Measurements from ENCODE around the gene GDNF. TPM values are rescaled to one million over a fixed set of nuclear protein-coding genes. Genes with fewer than 3 reads are reported as not detected.

GDNF gene
- total and polyA plus RNA-seq, 2 experiments from 2014 or later, result 0.13 to 0.17 TPM

- H4K20me1 ChIP-seq (replicated peaks; ENCODE audit: insufficient read depth), result no peaks in the 10 kb centered on the region
- no peak for ATAC-seq
- H3K9me2 ChIP-seq (ENCODE audit: insufficient read depth), result peaks cover 10% of the 10 kb centered on the region; the same call in 1 of the 2 replicates
- H3F3A ChIP-seq (replicated peaks; ENCODE audit: low read depth), result no peaks in the 10 kb centered on the region
- TF ChIP-seq CTCF (conservative IDR thresholded peaks at IDR 0.05; ENCODE audit: low read depth in 2 of 2) (peak in 1 of 2 experiments; percentile 18; a peak in 1 of 4 replicates), ZNF331 (CRISPR knock-in tag; IDR thresholded peaks at IDR 0.05; ENCODE audit: low read depth) (no peak)
- Mint-ChIP-seq H3K4me1 (no peaks in the 10 kb centered on the region), H3K27ac (no peak overlapping the region), H3K4me3 (no peak overlapping the region), H3K9me3 (peaks cover 22% of the 10 kb centered on the region), H3K27me3 (ENCODE audit: insufficient read depth, low read depth, poor library complexity) (peaks cover 2% of the 10 kb centered on the region), H3K36me3 (ENCODE audit: low read depth) (peaks cover 16% of the 10 kb centered on the region; the same call in 2 of the 3 replicates)
- H3K4me1 ChIP-seq (ENCODE audit: insufficient read depth), result no peaks in the 10 kb centered on the region
- no peak for DNase-seq (ENCODE audit: low spot score)
- H3K79me2 ChIP-seq (replicated peaks; ENCODE audit: insufficient read depth), result no peaks in the 10 kb centered on the region
- no peak overlapping the region for H3K4me2 ChIP-seq
- H3K36me3 ChIP-seq (ENCODE audit: insufficient read depth), result no peaks in the 10 kb centered on the region
- H3K27me3 ChIP-seq (ENCODE audit: insufficient read depth), result no peaks in the 10 kb centered on the region
- H3K4me3 ChIP-seq, result no peak overlapping the region
- H3K27ac ChIP-seq (ENCODE audit: low read depth), result no peak overlapping the region
- H2AFZ ChIP-seq, result peak overlapping the region; percentile 63; the same call in 1 of the 2 replicates
These were observed 68.6 kb downstream of the GDNF start for GRCh38 chr5:37771203-37771611.

- Mint-ChIP-seq H3K4me3 (no peak overlapping the region), H3K27ac (no peak overlapping the region), H3K4me1 (no peaks in the 10 kb centered on the region), H3K36me3 (ENCODE audit: low read depth) (peaks cover 13% of the 10 kb centered on the region; the same call in 2 of the 3 replicates), H3K9me3 (peaks cover 18% of the 10 kb centered on the region), H3K27me3 (ENCODE audit: insufficient read depth, low read depth, poor library complexity) (peaks cover 2% of the 10 kb centered on the region)
- Histone ChIP-seq H3F3A (replicated peaks; ENCODE audit: low read depth) (no peaks in the 10 kb centered on the region), H3K36me3 (ENCODE audit: insufficient read depth) (no peaks in the 10 kb centered on the region), H3K4me2 (no peak overlapping the region), H3K4me1 (ENCODE audit: insufficient read depth) (no peaks in the 10 kb centered on the region), H3K4me3 (no peak overlapping the region), H3K27ac (ENCODE audit: low read depth) (no peak overlapping the region), H3K27me3 (ENCODE audit: insufficient read depth) (no peaks in the 10 kb centered on the region), H3K9me2 (ENCODE audit: insufficient read depth) (peaks cover 6% of the 10 kb centered on the region; the same call in 1 of the 2 replicates), H2AFZ (no peak overlapping the region), H4K20me1 (replicated peaks; ENCODE audit: insufficient read depth) (no peaks in the 10 kb centered on the region), H3K79me2 (replicated peaks; ENCODE audit: insufficient read depth) (no peaks in the 10 kb centered on the region)
- TF ChIP-seq ZNF331 (CRISPR knock-in tag; IDR thresholded peaks at IDR 0.05; ENCODE audit: low read depth) (no peak), ZNF462 (CRISPR knock-in tag; IDR thresholded peaks at IDR 0.05) (no peak), POLR2AphosphoS5 (IDR thresholded peaks at IDR 0.05; ENCODE audit: low read depth) (no peak), EZH2phosphoT487 (IDR thresholded peaks at IDR 0.05; ENCODE audit: unreplicated experiment) (no peak), CTCF (conservative IDR thresholded peaks at IDR 0.05; ENCODE audit: low read depth in 2 of 2) (no peak), JUNB (IDR thresholded peaks at IDR 0.05; ENCODE audit: unreplicated experiment) (no peak), EZH2 (IDR thresholded peaks at IDR 0.05; ENCODE audit: low read depth, unreplicated experiment) (no peak), ZNF114 (CRISPR knock-in tag; IDR thresholded peaks at IDR 0.05) (no peak)
- ATAC-seq, result no peak
- DNase-seq (ENCODE audit: low spot score), result no peak
These were observed 69.1 kb downstream of the GDNF start for GRCh38 chr5:37770786-37771185.
